ENCODE measurements around the gene STK11. TPM values are rescaled to one million over a fixed set of nuclear protein-coding genes. Genes with fewer than 3 reads are reported as not detected.

The STK11 gene
- total and polyA plus RNA-seq, 5 donors from 2014 or later, result 11.9 to 71.4 (median 22.0) TPM

GRCh38 chr19:1270213-1270853 lies 64.8 kb downstream of the STK11 start:
- Histone ChIP-seq H3K4me3 (ENCODE audit: low read depth, low read length) (peak overlapping the region; percentile 91), H3K27ac (ENCODE audit: insufficient read depth, low read length, poor library complexity, severe bottlenecking) (peak overlapping the region; percentile 85), H3K27me3 (ENCODE audit: control insufficient read depth, insufficient read depth, low read length) (no peaks in the 10 kb centered on the region), H3K9me3 (ENCODE audit: control insufficient read depth in 2 of 2, low read length in 2 of 2) (no peaks in the 10 kb centered on the region), H3K4me1 (ENCODE audit: control insufficient read depth, insufficient read depth, low read length, poor library complexity, severe bottlenecking) (peaks cover 89% of the 10 kb centered on the region), H3K36me3 (ENCODE audit: control insufficient read depth, insufficient read depth, low read length) (peaks cover 43% of the 10 kb centered on the region)
- Mint-ChIP-seq H3K4me3 (peak overlapping the region; percentile 89 to 96 (median 92)), H3K4me1 (peaks cover 0 to 68% (median 35%) of the 10 kb centered on the region in 4 donors), H3K9me3 (peaks cover 0 to 2% (median 0%) of the 10 kb centered on the region in 7 donors), H3K36me3 (peaks cover 37% of the 10 kb centered on the region), H3K27me3 (peaks cover 5% of the 10 kb centered on the region), H3K27ac (peak overlapping the region; percentile 92 to 96 (median 95))
- DNase-seq, result no peak
- ATAC-seq (ENCODE audit: low read depth in 2 of 2), result no peak

- H3K4me1 Mint-ChIP-seq, result peaks cover 0 to 64% (median 35%) of the 10 kb centered on the region in 4 donors
- DNase-seq (no peak), ATAC-seq (ENCODE audit: low read depth in 2 of 2) (no peak)
- Histone ChIP-seq H3K9me3 (ENCODE audit: control insufficient read depth in 2 of 2, low read length in 2 of 2) (no peaks in the 10 kb centered on the region), H3K4me3 (ENCODE audit: low read depth, low read length) (peak overlapping the region; percentile 91), H3K27ac (ENCODE audit: insufficient read depth, low read length, poor library complexity, severe bottlenecking) (peak overlapping the region; percentile 85), H3K4me1 (ENCODE audit: control insufficient read depth, insufficient read depth, low read length, poor library complexity, severe bottlenecking) (peaks cover 86% of the 10 kb centered on the region), H3K27me3 (ENCODE audit: control insufficient read depth, insufficient read depth, low read length) (no peaks in the 10 kb centered on the region), H3K36me3 (ENCODE audit: control insufficient read depth, insufficient read depth, low read length) (peaks cover 43% of the 10 kb centered on the region)
- H3K36me3 Mint-ChIP-seq, result peaks cover 37% of the 10 kb centered on the region
- H3K4me3 Mint-ChIP-seq, result peak overlapping the region; percentile 89 to 96 (median 92)
- peaks cover 0 to 2% (median 0%) of the 10 kb centered on the region in 7 donors for H3K9me3 Mint-ChIP-seq
- H3K27ac Mint-ChIP-seq, result peak overlapping the region; percentile 92 to 96 (median 95)
- peaks cover 5% of the 10 kb centered on the region for H3K27me3 Mint-ChIP-seq
These were observed 65.4 kb downstream of the STK11 start for GRCh38 chr19:1270854-1271527.

- Mint-ChIP-seq H3K36me3 (peaks cover 37% of the 10 kb centered on the region), H3K4me3 (peak overlapping the region; percentile 89 to 96 (median 92)), H3K4me1 (peaks cover 0 to 66% (median 37%) of the 10 kb centered on the region in 4 donors), H3K27ac (peak overlapping the region; percentile 32 to 95 (median 82)), H3K27me3 (peaks cover 9% of the 10 kb centered on the region), H3K9me3 (peaks cover 0 to 2% (median 0%) of the 10 kb centered on the region in 7 donors)
- ATAC-seq (ENCODE audit: low read depth in 2 of 2) (no peak), DNase-seq (no peak)
- no peak overlapping the region for H3K4me3 ChIP-seq (ENCODE audit: low read depth, low read length)
- no peaks in the 10 kb centered on the region for H3K9me3 ChIP-seq (ENCODE audit: control insufficient read depth in 2 of 2, low read length in 2 of 2)
- peak overlapping the region; percentile 85 for H3K27ac ChIP-seq (ENCODE audit: insufficient read depth, low read length, poor library complexity, severe bottlenecking)
- H3K36me3 ChIP-seq (ENCODE audit: control insufficient read depth, insufficient read depth, low read length), result peaks cover 43% of the 10 kb centered on the region
- H3K4me1 ChIP-seq (ENCODE audit: control insufficient read depth, insufficient read depth, low read length, poor library complexity, severe bottlenecking), result peaks cover 86% of the 10 kb centered on the region
- H3K27me3 ChIP-seq (ENCODE audit: control insufficient read depth, insufficient read depth, low read length), result no peaks in the 10 kb centered on the region
These were observed 66.2 kb downstream of the STK11 start for GRCh38 chr19:1271528-1272422.

GRCh38 chr19:1272423-1273262 lies 67.1 kb downstream of the STK11 start:
- peak overlapping the region; percentile 67 to 96 (median 70) for H3K4me3 Mint-ChIP-seq
- peaks cover 37% of the 10 kb centered on the region for H3K36me3 Mint-ChIP-seq
- no peak overlapping the region for H3K4me3 ChIP-seq (ENCODE audit: low read depth, low read length)
- ATAC-seq (ENCODE audit: low read depth in 2 of 2), result no peak
- peaks cover 80% of the 10 kb centered on the region for H3K4me1 ChIP-seq (ENCODE audit: control insufficient read depth, insufficient read depth, low read length, poor library complexity, severe bottlenecking)
- peaks cover 0 to 2% (median 0%) of the 10 kb centered on the region in 7 donors for H3K9me3 Mint-ChIP-seq
- peaks cover 9% of the 10 kb centered on the region for H3K27me3 Mint-ChIP-seq
- H3K27me3 ChIP-seq (ENCODE audit: control insufficient read depth, insufficient read depth, low read length), result no peaks in the 10 kb centered on the region
- H3K4me1 Mint-ChIP-seq, result peaks cover 0 to 63% (median 39%) of the 10 kb centered on the region in 4 donors
- H3K36me3 ChIP-seq (ENCODE audit: control insufficient read depth, insufficient read depth, low read length), result peaks cover 43% of the 10 kb centered on the region
- no peaks in the 10 kb centered on the region for H3K9me3 ChIP-seq (ENCODE audit: control insufficient read depth in 2 of 2, low read length in 2 of 2)
- H3K27ac Mint-ChIP-seq, result peak overlapping the region in 2 of 3 donors; percentile 68 to 80
- no peak for DNase-seq
- H3K27ac ChIP-seq (ENCODE audit: insufficient read depth, low read length, poor library complexity, severe bottlenecking), result peak overlapping the region; percentile 23

- peaks cover 0 to 60% (median 38%) of the 10 kb centered on the region in 4 donors for H3K4me1 Mint-ChIP-seq
These were observed 67.9 kb downstream of the STK11 start for GRCh38 chr19:1273263-1274041.

GRCh38 chr19:1274081-1274851 lies 68.7 kb downstream of the STK11 start:
- no peak overlapping the region for H3K4me3 ChIP-seq (ENCODE audit: low read depth, low read length)

More at GRCh38 chr19:1273263-1274041, 67.9 kb downstream of the STK11 start:
- no peak for DNase-seq
- H3K27ac ChIP-seq (ENCODE audit: insufficient read depth, low read length, poor library complexity, severe bottlenecking), result peak overlapping the region; percentile 96
- no peaks in the 10 kb centered on the region for H3K9me3 ChIP-seq (ENCODE audit: control insufficient read depth in 2 of 2, low read length in 2 of 2)
- H3K4me3 ChIP-seq (ENCODE audit: low read depth, low read length), result no peak overlapping the region
- peaks cover 43% of the 10 kb centered on the region for H3K36me3 ChIP-seq (ENCODE audit: control insufficient read depth, insufficient read depth, low read length)
- peaks cover 0 to 2% (median 0%) of the 10 kb centered on the region in 7 donors for H3K9me3 Mint-ChIP-seq
- H3K27ac Mint-ChIP-seq, result peak overlapping the region; percentile 75 to 86 (median 80)
- no peaks in the 10 kb centered on the region for H3K27me3 ChIP-seq (ENCODE audit: control insufficient read depth, insufficient read depth, low read length)
- peaks cover 9% of the 10 kb centered on the region for H3K27me3 Mint-ChIP-seq
- peaks cover 37% of the 10 kb centered on the region for H3K36me3 Mint-ChIP-seq
- no peak for ATAC-seq (ENCODE audit: low read depth in 2 of 2)
- H3K4me3 Mint-ChIP-seq, result peak overlapping the region; percentile 71 to 96 (median 80)
- peaks cover 72% of the 10 kb centered on the region for H3K4me1 ChIP-seq (ENCODE audit: control insufficient read depth, insufficient read depth, low read length, poor library complexity, severe bottlenecking)

More at GRCh38 chr19:1274081-1274851, 68.7 kb downstream of the STK11 start:
- peaks cover 0 to 53% (median 33%) of the 10 kb centered on the region in 4 donors for H3K4me1 Mint-ChIP-seq
- H3K4me3 Mint-ChIP-seq, result peak overlapping the region; percentile 71 to 96 (median 80)
- H3K9me3 ChIP-seq (ENCODE audit: control insufficient read depth in 2 of 2, low read length in 2 of 2), result no peaks in the 10 kb centered on the region
- no peaks in the 10 kb centered on the region for H3K9me3 Mint-ChIP-seq
- H3K27me3 ChIP-seq (ENCODE audit: control insufficient read depth, insufficient read depth, low read length), result no peaks in the 10 kb centered on the region
- peaks cover 67% of the 10 kb centered on the region for H3K4me1 ChIP-seq (ENCODE audit: control insufficient read depth, insufficient read depth, low read length, poor library complexity, severe bottlenecking)
- H3K27me3 Mint-ChIP-seq, result peaks cover 4% of the 10 kb centered on the region
- peaks cover 37% of the 10 kb centered on the region for H3K36me3 Mint-ChIP-seq
- peaks cover 48% of the 10 kb centered on the region for H3K36me3 ChIP-seq (ENCODE audit: control insufficient read depth, insufficient read depth, low read length)
- H3K27ac Mint-ChIP-seq, result peak overlapping the region; percentile 20 to 86 (median 75)
- DNase-seq, result no peak
- H3K27ac ChIP-seq (ENCODE audit: insufficient read depth, low read length, poor library complexity, severe bottlenecking), result peak overlapping the region; percentile 96
- ATAC-seq (ENCODE audit: low read depth in 2 of 2), result no peak

Data from CD4-positive, CD25-positive, alpha-beta regulatory T cell (primary cell).